Neural cell (in vitro differentiated cells): ENCODE measurements around the gene XCR1. TPM values are rescaled to one million over a fixed set of nuclear protein-coding genes. Genes with fewer than 3 reads are reported as not detected.

ENCODE experiments used
- H2AFZ ChIP-seq: fragments of 200-600, 300-800 bp; sonication (generic), shearing (Covaris generic); 2 replicates; pipeline ENCODE4 v1.6.0; 2014; ENCODE audit warnings: low read depth, mild to moderate bottlenecking, antibody characterized with exemption, low read length, moderate library complexity
- H3F3A ChIP-seq: fragments of 200-600 bp; shearing (Covaris generic); 2 replicates; pipeline ENCODE4 v1.6.1; 2016; ENCODE audit warnings: mild to moderate bottlenecking, moderate library complexity, mixed read lengths, antibody characterized with exemption, low read length; ENCODE audit not compliant: insufficient read depth, poor library complexity, severe bottlenecking
- H3K27ac ChIP-seq: fragments of 200-600, 300-800 bp; sonication (generic), shearing (Covaris generic); 2 replicates; pipeline ENCODE4 v1.5.1; 2014; ENCODE audit warnings: mild to moderate bottlenecking, low read length, moderate library complexity
- H3K27me3 ChIP-seq: fragments of 300-800, 200-600 bp; sonication (generic), shearing (Covaris generic); 2 replicates; pipeline ENCODE4 v1.6.0; 2014; ENCODE audit warnings: mild to moderate bottlenecking, low read depth, low read length, moderate library complexity; ENCODE audit not compliant: insufficient read depth
- H3K36me3 ChIP-seq: fragments of 300-800, 200-600 bp; sonication (generic), shearing (Covaris generic); 2 replicates; pipeline ENCODE4 v1.5.1; 2014; ENCODE audit warnings: mild to moderate bottlenecking, antibody characterized with exemption, low read length, moderate library complexity; ENCODE audit not compliant: insufficient read depth
- H3K4me2 ChIP-seq: fragments of 300-800, 200-600 bp; sonication (generic), shearing (Covaris generic); 2 replicates; pipeline ENCODE4 v1.6.0; 2014; ENCODE audit warnings: mild to moderate bottlenecking, low read length
- H3K4me3 ChIP-seq: fragments of 300-800, 200-600 bp; sonication (generic), shearing (Covaris generic); 2 replicates; pipeline ENCODE4 v1.5.1; 2014; ENCODE audit warnings: mild to moderate bottlenecking, low read length, moderate library complexity
- H3K79me2 ChIP-seq: fragments of 200-600 bp; shearing (Covaris generic); replicated peaks from 2 replicates; pipeline ENCODE4 v1.6.0; 2014; ENCODE audit warnings: mild to moderate bottlenecking, low read length, moderate library complexity; ENCODE audit not compliant: insufficient read depth
- H3K9ac ChIP-seq: fragments of 300-800, 200-600 bp; sonication (generic), shearing (Covaris generic); 2 replicates; pipeline ENCODE4 v1.6.1; 2016; ENCODE audit warnings: mild to moderate bottlenecking, low read length, mixed read lengths
- H3K9me2 ChIP-seq: fragments of 200-600 bp; shearing (Covaris generic); 2 replicates; pipeline ENCODE4 v1.6.1; 2016; ENCODE audit warnings: mild to moderate bottlenecking, low read length, mixed read lengths; ENCODE audit not compliant: insufficient read depth
- H3K9me3 ChIP-seq: fragments of 200-600, 300-800 bp; sonication (generic), shearing (Covaris generic); 2 replicates; pipeline ENCODE4 v1.6.1; 2016; ENCODE audit warnings: mild to moderate bottlenecking, mixed run types, low read length, moderate library complexity, mixed read lengths
- H4K20me1 ChIP-seq: fragments of 200-600 bp; shearing (Covaris generic); 2 replicates; pipeline ENCODE4 v1.6.1; 2016; ENCODE audit warnings: mild to moderate bottlenecking, mixed run types; ENCODE audit not compliant: insufficient read depth
- CTCF ChIP-seq: fragments of 450-650 bp; IDR thresholded peaks from 2 replicates; pipeline ENCODE4 v1.5.1; 2014; ENCODE audit warnings: antibody characterized with exemption, mild to moderate bottlenecking, moderate library complexity; ENCODE audit not compliant: poor library complexity, severe bottlenecking
- EP300 ChIP-seq: fragments of 450-650 bp; conservative IDR thresholded peaks from 2 replicates; pipeline ENCODE4 v1.6.1; 2014; ENCODE audit warnings: antibody characterized with exemption, mild to moderate bottlenecking, moderate library complexity; ENCODE audit not compliant: poor library complexity, severe bottlenecking
- EZH2 ChIP-seq: fragments of 200-600, 300-800 bp; shearing (Covaris generic), sonication (generic); IDR thresholded peaks from 2 replicates; pipeline ENCODE4 v1.6.1; 2014; ENCODE audit warnings: antibody characterized with exemption, low read length, borderline replicate concordance, mild to moderate bottlenecking; ENCODE audit not compliant: insufficient read depth, poor library complexity, severe bottlenecking
- MXI1 ChIP-seq: fragments of 450-650 bp; conservative IDR thresholded peaks from 2 replicates; pipeline ENCODE4 v1.6.1; 2014; ENCODE audit warnings: antibody characterized with exemption, mild to moderate bottlenecking; ENCODE audit not compliant: poor library complexity, severe bottlenecking
- POLR2AphosphoS5 ChIP-seq: IDR thresholded peaks from 2 replicates; pipeline ENCODE4 v1.6.1; 2012
- RAD21 ChIP-seq: fragments of 450-650 bp; conservative IDR thresholded peaks from 2 replicates; pipeline ENCODE4 v1.6.1; 2014; ENCODE audit warnings: antibody characterized with exemption, mild to moderate bottlenecking, moderate library complexity
- REST ChIP-seq: IDR thresholded peaks from 2 replicates; pipeline ENCODE4 v1.6.1; 2012; ENCODE audit warnings: borderline replicate concordance
- SMC3 ChIP-seq: fragments of 450-650 bp; conservative IDR thresholded peaks from 2 replicates; pipeline ENCODE4 v1.6.1; 2014; ENCODE audit warnings: antibody characterized with exemption, mild to moderate bottlenecking, moderate library complexity; ENCODE audit not compliant: poor library complexity
- TAF1 ChIP-seq: IDR thresholded peaks from 2 replicates; pipeline ENCODE4 v1.6.1; 2012; ENCODE audit warnings: low read depth
- polyA plus RNA-seq: library from polyadenylated mRNA; depleted of rRNA; stranded (reverse); fragments of >200 nt; gene quantifications from 2 replicates; pipeline ENCODE4 v1.2.3, GENCODE V29; 2014

Gene XCR1
- polyA plus RNA-seq, 1 donor from 2014 or later: not detected

GRCh38 chr3:46027736-46028397, 584 bp upstream of the XCR1 start:
- no peak overlapping the region for H3K4me2 ChIP-seq
- no peaks in the 10 kb centered on the region for H3F3A ChIP-seq
- H3K27ac ChIP-seq: no peak overlapping the region
- H3K27me3 ChIP-seq: no peaks in the 10 kb centered on the region
- TF ChIP-seq CTCF (no peak), EZH2 (no peak), MXI1 (no peak), REST (no peak), TAF1 (no peak), SMC3 (no peak), POLR2AphosphoS5 (no peak), EP300 (no peak), RAD21 (no peak)
- no peaks in the 10 kb centered on the region for H3K36me3 ChIP-seq
- no peaks in the 10 kb centered on the region for H4K20me1 ChIP-seq
- no peak overlapping the region for H2AFZ ChIP-seq
- no peak overlapping the region for H3K4me3 ChIP-seq
- H3K79me2 ChIP-seq: no peaks in the 10 kb centered on the region
- H3K9me3 ChIP-seq: no peaks in the 10 kb centered on the region
- H3K9me2 ChIP-seq: no peaks in the 10 kb centered on the region
- no peak overlapping the region for H3K9ac ChIP-seq

- no peaks in the 10 kb centered on the region for H3K9me2 ChIP-seq
- H3K27me3 ChIP-seq: no peaks in the 10 kb centered on the region
- TF ChIP-seq REST (no peak), SMC3 (no peak), POLR2AphosphoS5 (no peak), RAD21 (no peak), EP300 (no peak), EZH2 (no peak), TAF1 (no peak), MXI1 (no peak), CTCF (no peak)
- no peaks in the 10 kb centered on the region for H3K9me3 ChIP-seq
- H2AFZ ChIP-seq: no peak overlapping the region
- no peaks in the 10 kb centered on the region for H3K79me2 ChIP-seq
- H4K20me1 ChIP-seq: no peaks in the 10 kb centered on the region
- H3K9ac ChIP-seq: no peak overlapping the region
- H3K4me2 ChIP-seq: no peak overlapping the region
- H3K36me3 ChIP-seq: no peaks in the 10 kb centered on the region
- H3K27ac ChIP-seq: no peak overlapping the region
- H3F3A ChIP-seq: no peaks in the 10 kb centered on the region
- no peak overlapping the region for H3K4me3 ChIP-seq
Observed at GRCh38 chr3:46025139-46025538, 2.1 kb downstream of the XCR1 start.
